ENCODE data around the gene S100A4. TPM values are rescaled to one million over a fixed set of nuclear protein-coding genes. Genes with fewer than 3 reads are reported as not detected.
A peak's percentile ranks its signal among the peaks of the same experiment; 100 is the strongest.

The S100A4 gene
- total RNA-seq, 1 donor from 2014 or later, result 181 TPM

GRCh38 chr1:153541641-153542590, 3.7 kb downstream of the S100A4 start:
- intact Hi-C loops (cut with micrococcal nuclease), result loop anchor here (10.0 kb wide), 1 partner anchor 423 kb away; the partner anchor contains the start of genes CREB3L4 and SLC39A1
- Mint-ChIP-seq H3K27me3 (ENCODE audit: low read depth) (no peaks in the 10 kb centered on the region), H3K27ac (peak overlapping the region; percentile 89), H3K36me3 (ENCODE audit: low read depth) (peaks cover 29% of the 10 kb centered on the region), H3K9me3 (no peaks in the 10 kb centered on the region), H3K4me3 (ENCODE audit: low read depth) (no peak overlapping the region), H3K4me1 (ENCODE audit: low read depth) (peaks cover 66% of the 10 kb centered on the region)
- DNase-seq (ENCODE audit: low spot score), result no peak

- H3K27me3 Mint-ChIP-seq (ENCODE audit: low read depth), result no peaks in the 10 kb centered on the region
- peak within 1 kb of the TSS; percentile 56 for H3K4me3 Mint-ChIP-seq (ENCODE audit: low read depth)
- H3K9me3 Mint-ChIP-seq, result no peaks in the 10 kb centered on the region
- DNase-seq (ENCODE audit: low spot score), result peak; percentile 49
- peaks cover 33% of the 10 kb centered on the region for H3K36me3 Mint-ChIP-seq (ENCODE audit: low read depth)
- intact Hi-C loops (cut with micrococcal nuclease), result loop anchor here (10.0 kb wide), 1 partner anchor 424 kb away; the partner anchor contains the start of genes CREB3L4 and SLC39A1
- peak within 1 kb of the TSS; percentile 89 for H3K27ac Mint-ChIP-seq
- peaks cover 67% of the 10 kb centered on the region for H3K4me1 Mint-ChIP-seq (ENCODE audit: low read depth)
Observed at GRCh38 chr1:153540394-153541361, 4.9 kb downstream of the S100A4 start, which contains the start of gene S100A5. TSS of gene S100A5 (minus strand) at chr1:153540934. CDS start at chr1:153540191, 743 bp downstream.

- intact Hi-C loops (cut with micrococcal nuclease), result loop anchor here (10.0 kb wide), 1 partner anchor 425 kb away; the partner anchor contains the start of genes CREB3L4 and SLC39A1
- Mint-ChIP-seq H3K4me1 (ENCODE audit: low read depth) (peaks cover 63% of the 10 kb centered on the region), H3K9me3 (no peaks in the 10 kb centered on the region), H3K27ac (peak overlapping the region; percentile 89), H3K27me3 (ENCODE audit: low read depth) (no peaks in the 10 kb centered on the region), H3K4me3 (ENCODE audit: low read depth) (peak overlapping the region; percentile 41), H3K36me3 (ENCODE audit: low read depth) (peaks cover 35% of the 10 kb centered on the region)
- DNase-seq (ENCODE audit: low spot score), result no peak
Observed at GRCh38 chr1:153539395-153540093, 6.1 kb downstream of the S100A4 start.

GRCh38 chr1:153538315-153538821, 7.2 kb downstream of the S100A4 start:
- no peak for DNase-seq (ENCODE audit: low spot score)
- peaks cover 65% of the 10 kb centered on the region for H3K4me1 Mint-ChIP-seq (ENCODE audit: low read depth)
- no peak overlapping the region for H3K4me3 Mint-ChIP-seq (ENCODE audit: low read depth)
- H3K27ac Mint-ChIP-seq, result peak overlapping the region; percentile 23
- H3K27me3 Mint-ChIP-seq (ENCODE audit: low read depth), result no peaks in the 10 kb centered on the region
- intact Hi-C loops (cut with micrococcal nuclease), result no loop called here
- H3K36me3 Mint-ChIP-seq (ENCODE audit: low read depth), result peaks cover 33% of the 10 kb centered on the region
- H3K9me3 Mint-ChIP-seq, result no peaks in the 10 kb centered on the region

- no peak for DNase-seq (ENCODE audit: low spot score)
- H3K4me1 Mint-ChIP-seq (ENCODE audit: low read depth), result peaks cover 64% of the 10 kb centered on the region
- H3K4me3 Mint-ChIP-seq (ENCODE audit: low read depth), result peak overlapping the region; percentile 10
- H3K36me3 Mint-ChIP-seq (ENCODE audit: low read depth), result peaks cover 27% of the 10 kb centered on the region
- no peaks in the 10 kb centered on the region for H3K9me3 Mint-ChIP-seq
- H3K27ac Mint-ChIP-seq, result no peak overlapping the region
- intact Hi-C loops (cut with micrococcal nuclease), result no loop called here
- H3K27me3 Mint-ChIP-seq (ENCODE audit: low read depth), result no peaks in the 10 kb centered on the region
Observed at GRCh38 chr1:153537376-153537730, 8.3 kb downstream of the S100A4 start.

GRCh38 chr1:153536671-153537375, 8.8 kb downstream of the S100A4 start:
- DNase-seq (ENCODE audit: low spot score), result no peak
- peaks cover 27% of the 10 kb centered on the region for H3K36me3 Mint-ChIP-seq (ENCODE audit: low read depth)
- intact Hi-C loops (cut with micrococcal nuclease), result loop anchor here (1.0 kb wide), 1 partner anchor 8 kb away; the partner anchor contains the start of gene S100A4
- H3K27me3 Mint-ChIP-seq (ENCODE audit: low read depth), result no peaks in the 10 kb centered on the region
- H3K4me1 Mint-ChIP-seq (ENCODE audit: low read depth), result peaks cover 64% of the 10 kb centered on the region
- peak overlapping the region; percentile 90 for H3K4me3 Mint-ChIP-seq (ENCODE audit: low read depth)
- H3K9me3 Mint-ChIP-seq, result no peaks in the 10 kb centered on the region
- H3K27ac Mint-ChIP-seq, result peak overlapping the region; percentile 97

- intact Hi-C loops (cut with micrococcal nuclease), result loop anchor here (1.0 kb wide), 1 partner anchor 9 kb away; the partner anchor contains the start of gene S100A4
Observed at GRCh38 chr1:153536012-153536670, 9.5 kb downstream of the S100A4 start.

GRCh38 chr1:153535242-153536011, 10.2 kb downstream of the S100A4 start, which contains the start of gene S100A6:
TSS of gene S100A6 (minus strand) at chr1:153535991. CDS start at chr1:153535339, 652 bp downstream.
- Mint-ChIP-seq H3K27ac (peak within 1 kb of the TSS; percentile 98), H3K27me3 (ENCODE audit: low read depth) (no peaks in the 10 kb centered on the region), H3K9me3 (no peaks in the 10 kb centered on the region), H3K4me3 (ENCODE audit: low read depth) (peak within 1 kb of the TSS; percentile 93), H3K36me3 (ENCODE audit: low read depth) (peaks cover 24% of the 10 kb centered on the region), H3K4me1 (ENCODE audit: low read depth) (peaks cover 62% of the 10 kb centered on the region)
- peak; percentile 52 for DNase-seq (ENCODE audit: low spot score)
- intact Hi-C loops (cut with micrococcal nuclease), result loop anchor here (1.0 kb wide), 1 partner anchor 10 kb away; the partner anchor contains the start of gene S100A4

More at GRCh38 chr1:153536012-153536670, 9.5 kb downstream of the S100A4 start:
- H3K9me3 Mint-ChIP-seq, result no peaks in the 10 kb centered on the region
- H3K4me3 Mint-ChIP-seq (ENCODE audit: low read depth), result peak overlapping the region; percentile 90
- peaks cover 64% of the 10 kb centered on the region for H3K4me1 Mint-ChIP-seq (ENCODE audit: low read depth)
- H3K27ac Mint-ChIP-seq, result peak overlapping the region; percentile 97
- no peaks in the 10 kb centered on the region for H3K27me3 Mint-ChIP-seq (ENCODE audit: low read depth)
- H3K36me3 Mint-ChIP-seq (ENCODE audit: low read depth), result peaks cover 24% of the 10 kb centered on the region
- DNase-seq (ENCODE audit: low spot score), result peak; percentile 81

GRCh38 chr1:153534925-153535241, 10.7 kb downstream of the S100A4 start:
- Mint-ChIP-seq H3K9me3 (no peaks in the 10 kb centered on the region), H3K4me1 (ENCODE audit: low read depth) (peaks cover 57% of the 10 kb centered on the region), H3K36me3 (ENCODE audit: low read depth) (peaks cover 24% of the 10 kb centered on the region), H3K27me3 (ENCODE audit: low read depth) (no peaks in the 10 kb centered on the region), H3K4me3 (ENCODE audit: low read depth) (peak overlapping the region; percentile 93), H3K27ac (peak overlapping the region; percentile 98)
- DNase-seq (ENCODE audit: low spot score), result no peak
- intact Hi-C loops (cut with micrococcal nuclease), result no loop called here

GRCh38 chr1:153534226-153534924, 11.2 kb downstream of the S100A4 start:
- Mint-ChIP-seq H3K27ac (peak overlapping the region; percentile 98), H3K4me3 (ENCODE audit: low read depth) (peak overlapping the region; percentile 93), H3K27me3 (ENCODE audit: low read depth) (no peaks in the 10 kb centered on the region), H3K36me3 (ENCODE audit: low read depth) (peaks cover 24% of the 10 kb centered on the region), H3K4me1 (ENCODE audit: low read depth) (peaks cover 52% of the 10 kb centered on the region), H3K9me3 (no peaks in the 10 kb centered on the region)
- intact Hi-C loops (cut with micrococcal nuclease), result no loop called here
- DNase-seq (ENCODE audit: low spot score), result no peak
